HEK293T (cell line): ENCODE measurements around the gene DNLZ.

Experiments used
- CTCF ChIA-PET: fragments of 350-600 bp; formaldehyde crosslinking; extraction: SDS; loops from one replicate; lab custom pipeline; 2021; ENCODE audit warnings: antibody characterized with exemption, inconsistent platforms; lab: Yijun Ruan, JAX
- POLR2A ChIA-PET: fragments of 350-600 bp; formaldehyde crosslinking; extraction: SDS; loops from one replicate; lab custom pipeline; 2020; ENCODE audit warnings: antibody characterized with exemption, inconsistent platforms; lab: Yijun Ruan, JAX
- DNase-seq: peaks from one replicate; pipeline ENCODE4 v3.0.0; 2012; ENCODE audit warnings: mixed read lengths; ENCODE audit errors: extremely low spot score
- ARNT ChIP-seq: fragments of 450-650 bp; IDR thresholded peaks from 2 replicates; pipeline ENCODE4 v1.6.1; 2017; ENCODE audit warnings: mild to moderate bottlenecking
- BHLHE40 ChIP-seq: fragments of 450-650 bp; IDR thresholded peaks from 2 replicates; pipeline ENCODE4 v1.6.1; 2016; ENCODE audit warnings: mild to moderate bottlenecking, moderate library complexity, borderline replicate concordance
- CTBP1 ChIP-seq: fragments of 450-650 bp; IDR thresholded peaks from 2 replicates; pipeline ENCODE4 v1.6.1; 2016; ENCODE audit warnings: borderline replicate concordance
- ELF4 ChIP-seq: fragments of 450-650 bp; IDR thresholded peaks from 2 replicates; pipeline ENCODE4 v1.6.1; 2017; ENCODE audit warnings: antibody characterized with exemption
- FOXA1 ChIP-seq: fragments of 450-650 bp; IDR thresholded peaks from 2 replicates; pipeline ENCODE4 v1.6.1; 2016; ENCODE audit warnings: mild to moderate bottlenecking
- FOXK2 ChIP-seq: fragments of 450-650 bp; IDR thresholded peaks from 2 replicates; pipeline ENCODE4 v1.6.1; 2016; ENCODE audit warnings: mild to moderate bottlenecking
- FOXM1 ChIP-seq: fragments of 450-650 bp; IDR thresholded peaks from 2 replicates; pipeline ENCODE4 v1.6.1; 2017; ENCODE audit warnings: mild to moderate bottlenecking, borderline replicate concordance
- HDGF ChIP-seq: fragments of 450-650 bp; IDR thresholded peaks from 2 replicates; pipeline ENCODE4 v1.6.1; 2017; ENCODE audit warnings: antibody characterized with exemption, borderline replicate concordance
- L3MBTL2 ChIP-seq: fragments of 450-650 bp; conservative IDR thresholded peaks from 2 replicates; pipeline ENCODE4 v1.6.1; 2016; ENCODE audit warnings: mild to moderate bottlenecking
- LEF1 ChIP-seq: fragments of 450-650 bp; IDR thresholded peaks from 2 replicates; pipeline ENCODE4 v1.6.1; 2017; ENCODE audit warnings: mild to moderate bottlenecking, borderline replicate concordance
- NFRKB ChIP-seq: fragments of 450-650 bp; IDR thresholded peaks from 2 replicates; pipeline ENCODE4 v1.6.1; 2016; ENCODE audit warnings: mild to moderate bottlenecking, moderate library complexity
- PKNOX1 ChIP-seq: fragments of 450-650 bp; IDR thresholded peaks from 2 replicates; pipeline ENCODE4 v1.6.1; 2016
- SP1 ChIP-seq: fragments of 450-650 bp; IDR thresholded peaks from 2 replicates; pipeline ENCODE4 v1.6.1; 2017
- SUZ12 ChIP-seq: fragments of 450-650 bp; IDR thresholded peaks from 2 replicates; pipeline ENCODE4 v1.6.1; 2016; ENCODE audit warnings: mild to moderate bottlenecking
- TARDBP ChIP-seq: fragments of 450-650 bp; IDR thresholded peaks from 2 replicates; pipeline ENCODE4 v1.6.1; 2016
- ZNF384 ChIP-seq: fragments of 450-650 bp; IDR thresholded peaks from 2 replicates; pipeline ENCODE4 v1.6.1; 2016

Gene DNLZ

GRCh38 chr9:136335296-136336155 lies 28.0 kb downstream of the DNLZ start:
- CTCF ChIA-PET: interaction anchor here (0.6 to 0.8 kb wide), 2 partner anchors 27 to 482 kb away, joined by 3 read pairs; no protein-coding TSS in a partner anchor
- no peak for DNase-seq
- no peak for TF ChIP-seq L3MBTL2
- TF ChIP-seq NFRKB: no peak
- TF ChIP-seq FOXM1: no peak
- TF ChIP-seq ARNT: no peak
- TF ChIP-seq SUZ12: no peak
- no peak for TF ChIP-seq SP1
- TF ChIP-seq HDGF: no peak
- no peak for TF ChIP-seq ZNF384
- TF ChIP-seq FOXA1: no peak
- TF ChIP-seq ELF4: no peak
- no peak for TF ChIP-seq CTBP1
- no peak for TF ChIP-seq FOXK2
- TF ChIP-seq BHLHE40: no peak
- TF ChIP-seq TARDBP: no peak
- no peak for TF ChIP-seq PKNOX1
- no peak for TF ChIP-seq LEF1
- POLR2A ChIA-PET: interaction anchor here (1.0 to 1.5 kb wide), 2 partner anchors 8 to 27 kb away, joined by 3 to 6 read pairs; partner anchors contain the start of gene GPSM1

- no peak for DNase-seq
- TF ChIP-seq BHLHE40 (no peak), PKNOX1 (no peak), HDGF (no peak), L3MBTL2 (no peak), CTBP1 (no peak), FOXA1 (no peak), ELF4 (no peak)
- POLR2A ChIA-PET: interaction anchor here (1.5 kb wide), 1 partner anchor 28 kb away, joined by 6 read pairs; no protein-coding TSS in a partner anchor
- CTCF ChIA-PET: no interaction called here
Observed at GRCh38 chr9:136334541-136334940, 29.0 kb downstream of the DNLZ start.

DNA sequence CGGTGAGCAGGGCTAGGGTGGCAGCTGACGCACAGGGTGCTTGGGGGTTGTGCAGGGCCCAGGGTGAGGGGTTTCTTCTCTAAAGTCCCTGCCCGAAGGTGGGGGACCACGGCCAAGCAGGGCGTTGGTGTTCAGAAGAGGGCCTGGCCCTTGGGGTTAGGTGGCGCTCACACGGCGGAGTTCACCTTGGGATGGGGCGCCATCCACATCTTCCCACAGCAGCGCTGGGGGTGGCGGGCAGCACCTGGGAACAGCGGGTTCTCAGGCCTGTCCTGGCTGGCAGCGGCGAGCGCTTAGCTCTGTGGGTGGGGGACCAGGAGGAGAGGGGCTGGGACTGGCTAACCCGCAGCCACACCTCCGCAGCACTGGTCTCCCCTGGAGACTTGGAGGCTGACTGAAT lies 30.1 kb downstream of the DNLZ start:
- no peak for DNase-seq
- TF ChIP-seq PKNOX1 (no peak), BHLHE40 (no peak), ARNT (no peak), TARDBP (no peak), SP1 (no peak), FOXK2 (no peak), FOXA1 (no peak), NFRKB (no peak), SUZ12 (no peak), LEF1 (no peak), ZNF384 (no peak)
- CTCF ChIA-PET: no interaction called here
- POLR2A ChIA-PET: interaction anchor here (0.9 kb wide), 1 partner anchor 30 kb away, joined by 3 read pairs; the partner anchor contains the start of gene DNLZ

DNA sequence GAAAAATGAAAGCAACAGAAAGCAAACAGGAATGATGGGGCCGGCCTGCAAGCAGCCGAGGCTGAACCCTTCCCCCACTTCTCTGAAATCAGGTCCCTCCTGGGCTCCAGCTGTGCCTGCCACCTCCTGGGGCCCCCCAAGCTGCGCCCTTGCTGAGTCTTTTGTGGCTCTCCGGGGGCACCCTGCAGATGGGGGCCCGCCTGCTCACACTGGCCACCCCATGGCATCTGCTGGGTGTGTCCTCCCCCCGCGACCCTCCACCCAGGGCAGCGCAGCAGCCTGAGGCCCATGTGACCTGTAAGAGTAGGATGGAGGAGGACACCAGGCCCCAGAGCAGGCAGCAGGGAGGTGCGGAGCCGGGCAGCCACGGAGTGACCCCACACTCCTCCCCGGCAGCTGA lies 30.5 kb downstream of the DNLZ start:
- ChIA-PET CTCF (interaction anchor here (0.6 kb wide), 1 partner anchor 86 kb away, joined by 3 read pairs; no protein-coding TSS in a partner anchor), POLR2A (interaction anchor here (0.9 kb wide), 1 partner anchor 30 kb away, joined by 3 read pairs; the partner anchor contains the start of gene DNLZ)
- no peak for DNase-seq
- no peak for TF ChIP-seq FOXA1
- TF ChIP-seq FOXM1: no peak
- TF ChIP-seq ELF4: no peak
- no peak for TF ChIP-seq TARDBP
- no peak for TF ChIP-seq CTBP1
- TF ChIP-seq HDGF: no peak
- no peak for TF ChIP-seq SUZ12
- TF ChIP-seq FOXK2: no peak
- TF ChIP-seq ZNF384: no peak
- no peak for TF ChIP-seq PKNOX1
- no peak for TF ChIP-seq NFRKB
- no peak for TF ChIP-seq L3MBTL2
- no peak for TF ChIP-seq SP1
- no peak for TF ChIP-seq LEF1
- no peak for TF ChIP-seq BHLHE40
- no peak for TF ChIP-seq ARNT

GRCh38 chr9:136332482-136332983 lies 31.0 kb downstream of the DNLZ start:
- POLR2A ChIA-PET: interaction anchor here (0.8 to 0.9 kb wide), 2 partner anchors 30 to 31 kb away, joined by 3 read pairs; partner anchors contain the start of gene DNLZ
- DNase-seq: no peak
- TF ChIP-seq ARNT (no peak), NFRKB (no peak), LEF1 (no peak), ZNF384 (no peak), TARDBP (no peak), FOXK2 (no peak), ELF4 (no peak)
- CTCF ChIA-PET: interaction anchor here (0.6 kb wide), 1 partner anchor 86 kb away, joined by 3 read pairs; no protein-coding TSS in a partner anchor
